Suppressor macrophage treated with lipopolysaccharide for 4 hours (primary cell): ENCODE results near the gene DMBX1.
A peak's percentile ranks its signal among the peaks of the same experiment; 100 is the strongest.

Experiments
- DNase-seq: peaks from one replicate; pipeline ENCODE4 v3.0.0-alpha.2; 2020

Gene DMBX1

DNA sequence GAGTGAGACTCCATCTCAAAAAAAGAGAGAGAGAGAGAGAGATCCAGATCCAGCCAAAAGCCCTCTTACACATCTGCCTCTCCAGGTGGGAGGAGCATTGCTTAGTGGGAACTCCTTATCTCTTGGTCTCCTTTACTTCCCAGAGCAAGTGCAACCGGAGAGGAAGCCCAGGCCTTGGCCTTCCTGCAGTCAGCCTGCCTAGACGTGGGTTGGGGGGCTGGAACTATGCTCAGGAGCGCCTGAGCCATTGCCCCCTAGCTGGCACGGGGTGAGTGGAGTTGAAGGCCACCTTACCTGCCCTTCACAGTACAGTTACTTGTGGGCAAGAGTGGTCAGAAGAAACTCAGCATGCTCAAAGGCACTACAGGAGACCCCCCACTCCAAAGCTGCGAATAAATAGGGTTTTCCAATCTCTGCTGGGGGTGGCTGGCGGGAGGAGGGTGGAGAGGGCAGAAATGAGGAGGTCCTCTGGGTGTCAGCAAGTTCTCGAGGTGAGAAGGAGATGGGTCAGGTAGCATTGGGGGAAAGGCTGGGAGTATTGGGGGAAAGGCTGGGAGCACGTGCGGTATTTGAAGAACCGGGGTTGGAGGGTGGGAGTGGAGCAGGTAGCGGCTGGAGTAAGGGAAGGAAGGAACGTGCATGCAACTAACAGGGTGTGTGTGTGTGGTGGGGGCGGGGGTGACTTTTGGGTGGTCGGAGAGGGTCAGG lies 4.7 kb upstream of the DMBX1 start:
- no peak for DNase-seq

DNA sequence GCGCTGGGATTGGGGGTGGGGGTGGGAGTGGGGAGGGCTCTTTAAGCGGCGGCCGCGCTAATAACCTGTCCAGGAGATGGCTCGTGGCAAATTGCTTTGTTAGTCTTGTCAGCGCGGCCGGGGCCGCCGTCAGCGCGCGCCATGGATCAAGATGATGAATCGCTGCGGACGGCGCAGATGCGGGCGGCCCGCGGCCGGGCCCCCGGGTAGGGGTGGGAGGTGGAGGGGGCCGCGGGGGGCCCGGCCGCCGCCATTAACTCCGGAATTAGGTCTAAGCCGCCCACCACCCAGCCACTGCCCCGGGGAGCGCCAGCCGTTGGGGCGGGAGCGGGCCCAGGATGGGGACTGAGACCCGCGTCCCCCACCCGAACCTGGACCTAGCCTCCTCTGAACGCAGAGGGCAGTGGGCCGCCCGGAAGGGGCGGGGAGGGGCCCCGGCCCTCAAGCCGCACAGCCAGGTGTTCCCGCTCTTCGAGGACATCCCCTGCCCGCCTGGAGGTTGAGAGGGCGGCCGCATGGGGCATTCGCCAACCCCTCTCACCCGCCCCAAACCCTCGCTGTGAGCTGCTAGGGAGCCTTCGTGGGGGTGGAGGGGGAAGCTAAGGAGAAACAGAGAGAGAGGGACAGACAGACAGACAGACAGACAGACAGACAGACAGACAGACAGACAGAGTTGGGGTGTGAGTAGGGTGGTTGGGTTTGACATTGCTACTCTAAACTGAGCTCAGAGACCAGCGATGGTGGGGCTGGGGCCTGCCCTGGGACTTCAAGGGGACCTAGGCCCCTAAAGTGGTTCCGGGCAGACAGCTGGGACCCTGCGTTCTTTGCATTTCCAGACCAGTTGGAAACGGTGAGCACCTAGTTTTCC lies 3.8 kb upstream of the DMBX1 start:
- DNase-seq: no peak

DNA sequence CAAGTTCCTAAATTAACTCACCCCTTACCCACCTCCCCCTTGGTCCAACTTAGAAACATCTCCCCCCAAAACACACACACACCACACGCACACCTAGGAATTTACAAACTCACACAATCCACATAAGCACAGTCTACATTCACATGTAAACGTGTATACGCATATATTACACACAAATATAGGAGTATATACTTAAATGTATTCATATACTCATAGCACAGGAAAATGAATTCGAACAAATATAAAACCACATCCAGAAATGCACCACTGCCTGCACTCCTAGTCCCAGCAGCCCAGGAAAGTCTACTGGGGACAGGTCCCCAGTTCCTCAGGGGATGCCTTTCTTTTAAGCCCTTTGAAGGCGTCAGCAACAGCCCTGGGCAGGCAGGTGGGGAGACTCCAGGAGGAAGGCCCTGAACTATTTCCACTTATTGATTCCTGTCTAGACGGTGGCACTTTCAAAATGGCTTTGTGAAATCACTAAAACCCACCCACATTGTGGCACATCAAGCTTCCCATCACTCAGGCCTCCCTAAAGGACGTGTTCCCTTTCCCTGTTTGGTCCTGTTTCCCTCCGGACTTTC lies 3.1 kb upstream of the DMBX1 start:
- DNase-seq: no peak

DNA sequence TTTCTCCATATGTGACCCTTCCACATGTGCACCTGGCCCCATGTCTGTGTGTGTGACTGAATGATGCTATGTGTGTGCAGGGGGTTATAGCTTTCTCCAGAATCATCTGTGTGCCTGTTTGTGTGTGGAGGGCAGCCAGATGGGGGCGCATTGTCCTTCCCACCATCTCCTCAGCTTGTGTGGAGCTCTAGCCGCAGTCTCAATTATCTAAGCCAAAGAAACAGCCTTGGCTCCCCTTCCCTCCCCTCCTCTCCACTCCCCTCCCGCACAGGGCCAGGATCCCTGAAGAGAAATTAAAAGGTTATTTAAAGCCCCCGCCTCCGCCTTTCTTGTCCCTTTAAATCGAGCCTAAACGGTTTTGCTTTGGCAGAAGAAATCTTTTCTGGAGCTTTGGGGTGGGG lies 1.8 kb upstream of the DMBX1 start:
- peak; percentile 17 for DNase-seq

DNA sequence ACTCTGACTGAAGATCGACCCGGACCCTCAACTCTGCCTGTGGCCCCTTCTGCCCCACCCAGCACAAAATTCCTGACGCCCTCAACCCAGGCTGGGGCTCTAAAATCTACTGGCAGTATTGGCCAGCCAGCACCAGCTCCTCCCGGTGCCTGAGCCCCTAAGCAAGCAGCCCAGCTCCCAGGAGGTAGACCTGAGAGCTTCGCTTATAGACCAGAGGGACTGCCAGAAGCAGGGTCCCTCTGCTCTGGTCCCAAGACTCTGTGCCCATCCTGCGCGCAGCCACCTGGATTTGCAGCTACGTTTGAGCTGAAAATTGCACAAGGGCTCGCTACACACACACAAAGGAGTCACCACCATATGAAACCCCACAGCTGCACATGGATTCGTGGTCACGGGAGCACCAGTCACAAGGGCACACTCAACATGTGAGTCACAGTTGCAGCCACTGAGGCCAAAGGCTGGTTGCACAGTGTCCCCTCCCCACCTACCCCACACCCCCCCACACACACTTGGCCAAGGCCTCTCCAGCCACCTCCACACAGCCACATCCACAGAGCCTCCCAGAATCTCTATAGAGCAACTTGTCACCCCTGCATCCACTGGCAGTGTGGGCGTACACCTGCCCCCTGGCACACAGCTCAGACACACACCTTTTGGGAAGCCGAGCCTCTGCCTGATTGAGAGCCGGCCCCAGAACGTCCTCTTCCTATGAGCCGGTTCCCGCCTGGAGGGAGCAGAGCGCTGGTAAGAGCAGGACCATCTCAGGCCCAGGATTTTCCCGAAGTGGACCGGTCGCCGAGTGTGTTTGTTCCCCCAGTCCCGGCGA lies 1.1 kb upstream of the DMBX1 start:
- peak; percentile 61 for DNase-seq

DNA sequence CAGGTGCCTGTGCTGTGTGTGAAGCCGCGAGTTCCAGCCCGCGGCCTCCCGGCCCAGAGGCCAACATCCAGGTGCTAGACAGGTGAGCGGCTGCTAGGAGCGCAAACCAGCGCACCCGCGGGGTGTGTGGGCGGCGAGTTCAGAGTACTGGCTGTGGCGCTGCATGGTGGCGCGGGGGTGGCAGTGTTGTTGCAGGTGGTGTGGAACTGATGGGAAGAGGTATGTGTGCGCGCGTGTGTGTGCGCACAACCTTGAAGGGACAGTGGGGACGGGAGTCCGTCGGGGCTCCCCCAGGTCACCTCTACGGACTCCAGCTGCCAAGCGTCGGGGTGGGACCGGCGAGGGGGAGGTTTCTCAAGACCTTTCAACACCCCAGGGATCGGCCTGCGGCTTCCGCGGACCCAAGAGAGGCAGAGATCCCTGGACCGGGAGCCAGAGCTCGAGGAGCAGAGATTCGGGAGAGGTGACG lies 433 bp upstream of the DMBX1 start:
- no peak for DNase-seq

DNA sequence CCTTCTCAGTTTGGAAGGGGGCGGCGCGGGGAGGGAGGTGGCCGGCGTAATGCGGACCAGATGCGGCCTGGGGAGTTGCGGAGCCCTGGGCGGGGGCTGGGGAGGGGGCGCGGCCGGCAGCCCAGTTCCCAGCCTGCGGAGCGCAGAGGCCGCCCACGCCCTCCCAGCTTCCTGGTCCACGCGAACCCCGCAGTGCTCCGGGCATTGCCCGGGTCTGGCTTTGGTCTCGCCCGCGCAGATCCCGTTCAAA lies 695 bp downstream of the DMBX1 start:
- DNase-seq: no peak

DNA sequence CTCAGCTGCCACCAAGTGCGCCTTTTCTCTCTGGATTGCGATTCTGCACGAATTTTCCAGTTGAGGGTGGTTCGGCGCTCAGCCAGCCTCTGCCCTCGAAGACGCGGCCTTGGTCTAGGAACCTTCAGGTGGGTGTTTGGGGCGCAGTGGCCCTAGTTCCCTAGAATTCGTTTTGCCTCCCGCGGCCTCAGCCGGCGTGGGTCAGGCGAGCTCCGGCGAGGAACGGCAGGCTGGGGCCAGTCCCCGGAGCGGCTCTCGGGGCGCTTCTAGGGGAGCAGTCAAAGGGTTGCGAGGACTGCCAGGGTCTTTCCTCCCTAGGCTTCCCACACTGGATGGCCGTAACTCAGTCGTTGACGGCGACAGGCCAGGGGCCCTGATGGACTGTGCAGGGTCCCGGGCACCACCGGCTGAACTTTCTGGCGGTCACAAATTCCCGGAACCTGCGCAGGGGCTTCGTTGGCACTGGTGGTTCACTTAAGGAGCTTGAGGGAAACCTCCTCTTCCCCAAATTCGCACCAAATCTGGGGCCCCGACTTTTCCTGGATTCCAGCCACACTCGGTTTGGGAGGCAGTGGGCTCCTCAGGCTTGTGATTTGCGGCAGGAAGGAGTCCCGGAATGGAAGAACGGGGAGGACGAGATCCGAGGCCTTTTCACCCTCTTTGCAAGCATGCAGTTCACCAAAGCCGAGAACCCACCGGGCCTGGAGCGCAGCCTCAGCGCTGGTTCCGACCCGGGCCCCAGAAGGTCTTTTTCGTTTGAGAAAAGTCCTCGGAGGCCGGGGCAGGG lies 1.2 kb downstream of the DMBX1 start:
- DNase-seq: no peak

DNA sequence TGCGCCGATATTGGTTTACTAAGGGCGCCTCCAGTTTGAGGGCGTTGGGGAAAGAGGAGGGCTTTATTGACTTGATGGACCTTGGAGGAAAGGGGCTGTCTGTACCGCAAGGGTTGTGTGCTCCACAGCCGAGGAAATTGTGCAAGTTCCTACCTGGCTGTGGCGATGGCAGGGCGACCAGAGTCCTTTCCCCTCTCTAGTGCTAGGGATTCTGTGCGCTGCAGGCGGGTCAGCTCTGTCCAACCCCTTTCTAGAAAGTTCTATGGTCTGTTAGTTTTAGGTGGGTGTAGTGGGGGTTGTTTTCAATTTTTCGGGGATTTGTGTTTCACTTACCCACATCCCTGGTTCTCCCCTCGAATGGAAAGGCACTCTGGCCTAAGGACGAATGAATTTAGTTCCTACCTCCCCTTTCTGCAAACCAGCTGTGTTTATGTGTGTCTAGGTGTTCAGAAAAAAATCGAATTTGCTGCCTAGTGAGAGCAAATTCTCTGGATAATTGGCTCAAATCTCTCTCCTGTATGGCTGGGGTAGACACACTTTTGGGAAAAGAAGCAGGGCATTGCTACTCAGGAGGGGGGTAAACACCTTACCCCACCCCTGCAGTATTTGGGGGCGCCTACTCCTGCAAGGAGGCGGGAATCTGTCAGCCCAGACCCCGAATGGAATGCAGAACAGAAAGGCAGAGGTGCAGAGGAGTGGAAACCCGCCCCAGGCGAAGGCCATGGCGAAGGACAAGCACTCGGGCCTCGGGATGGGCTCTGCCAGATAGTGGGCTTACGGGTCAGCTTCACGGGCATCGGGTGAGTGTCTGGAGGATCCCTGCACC lies 2.0 kb downstream of the DMBX1 start:
- DNase-seq: no peak

DNA sequence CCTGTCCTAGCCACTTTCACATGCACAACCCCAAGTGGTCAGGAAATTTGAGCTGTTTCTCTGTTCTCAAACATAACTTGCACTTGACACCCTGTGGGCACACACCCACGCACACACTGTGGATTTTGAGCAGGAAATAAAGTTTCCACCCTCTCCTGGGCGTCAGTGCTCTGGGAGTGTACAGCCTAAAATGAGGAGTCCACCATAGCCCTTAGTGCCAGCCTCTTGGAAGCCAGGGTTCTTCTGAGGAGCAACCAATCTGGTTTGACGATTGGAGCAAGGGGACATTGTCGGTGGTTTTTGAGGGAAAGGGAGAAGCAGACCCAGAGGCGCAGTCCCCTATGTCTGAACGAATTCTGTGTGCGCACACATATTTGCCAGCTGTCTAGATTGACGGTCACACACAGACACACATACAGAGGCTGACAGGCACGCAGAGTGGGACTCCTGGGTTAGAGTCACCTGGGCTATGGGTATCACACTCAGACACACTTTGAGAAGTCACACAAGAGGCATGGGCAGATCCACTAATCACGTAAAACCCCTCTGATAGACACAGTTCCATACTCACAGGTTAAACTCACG lies 2.7 kb downstream of the DMBX1 start:
- DNase-seq: no peak

DNA sequence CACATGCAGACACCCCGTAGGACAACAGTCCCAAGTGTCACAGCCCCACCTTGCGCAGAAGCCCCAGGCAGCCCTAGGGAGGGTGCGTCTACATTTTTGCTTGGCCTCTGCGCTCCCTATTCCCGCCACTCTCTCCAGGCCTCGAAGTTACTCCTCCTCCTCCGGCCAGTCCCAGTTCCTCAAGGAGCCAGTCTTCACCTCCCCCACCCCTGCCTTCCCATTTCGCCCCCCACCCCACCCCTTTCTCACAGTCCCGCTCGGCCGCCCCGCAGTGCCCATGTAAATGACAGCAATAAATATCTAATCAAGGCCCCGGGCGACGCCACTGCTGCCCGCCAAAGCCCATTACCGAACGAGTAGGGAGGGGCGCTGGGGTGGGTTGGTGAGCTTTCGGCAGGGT lies 3.2 kb downstream of the DMBX1 start:
- no peak for DNase-seq

DNA sequence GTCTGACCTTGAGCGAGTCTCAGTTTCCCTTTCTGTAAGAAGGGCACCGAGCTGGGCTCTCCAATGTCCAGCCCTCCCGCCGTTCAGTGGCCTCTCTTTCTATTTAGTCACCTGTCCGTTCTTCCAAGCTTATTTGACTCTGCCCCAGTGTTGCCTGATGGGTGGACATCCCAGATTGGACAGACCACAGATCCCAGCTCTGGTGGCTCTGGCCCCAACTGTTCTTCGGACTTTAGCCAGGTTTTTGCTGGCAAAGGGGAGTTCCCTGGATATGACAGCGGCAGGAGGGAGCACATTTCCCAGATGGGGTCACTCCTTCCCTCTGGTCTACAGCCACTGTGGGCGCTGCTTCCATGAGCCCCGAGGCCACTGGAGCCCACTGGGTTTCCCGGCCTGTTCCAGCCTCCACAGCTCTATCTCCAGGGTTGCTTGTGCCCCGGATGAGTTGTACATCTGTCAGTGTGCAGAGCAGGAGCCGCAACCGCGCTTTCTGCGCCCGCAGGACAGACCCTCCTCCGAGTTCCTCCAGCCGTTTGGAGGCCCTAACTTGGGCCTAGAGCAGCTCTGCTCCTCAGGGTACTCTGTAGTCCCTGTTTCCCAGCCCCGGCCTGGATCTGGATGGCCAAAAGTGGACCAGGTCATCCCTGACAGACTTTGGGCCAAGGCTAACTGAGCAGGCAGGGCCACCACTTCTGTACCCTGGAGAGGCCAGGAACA lies 3.8 kb downstream of the DMBX1 start:
- DNase-seq: no peak

DNA sequence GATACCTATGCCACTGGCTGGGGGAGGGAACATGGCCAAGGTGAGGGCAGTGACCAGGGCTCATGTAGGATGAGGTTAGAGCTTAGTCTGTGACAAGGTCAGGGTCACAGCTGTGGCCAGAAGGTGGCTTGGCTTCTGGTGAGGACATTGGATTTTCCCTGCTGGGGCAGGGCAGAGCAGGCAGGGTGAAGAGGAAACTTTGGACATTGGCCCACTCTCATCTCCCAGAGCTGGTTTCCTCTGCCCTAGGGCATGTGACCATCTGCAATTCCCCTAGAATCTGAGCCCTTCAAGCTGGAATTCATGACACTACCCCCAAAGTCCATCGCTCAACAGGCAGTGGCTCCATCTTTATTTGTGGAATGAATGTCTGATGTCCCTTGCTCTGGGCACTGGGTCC lies 5.3 kb downstream of the DMBX1 start:
- no peak for DNase-seq

DNA sequence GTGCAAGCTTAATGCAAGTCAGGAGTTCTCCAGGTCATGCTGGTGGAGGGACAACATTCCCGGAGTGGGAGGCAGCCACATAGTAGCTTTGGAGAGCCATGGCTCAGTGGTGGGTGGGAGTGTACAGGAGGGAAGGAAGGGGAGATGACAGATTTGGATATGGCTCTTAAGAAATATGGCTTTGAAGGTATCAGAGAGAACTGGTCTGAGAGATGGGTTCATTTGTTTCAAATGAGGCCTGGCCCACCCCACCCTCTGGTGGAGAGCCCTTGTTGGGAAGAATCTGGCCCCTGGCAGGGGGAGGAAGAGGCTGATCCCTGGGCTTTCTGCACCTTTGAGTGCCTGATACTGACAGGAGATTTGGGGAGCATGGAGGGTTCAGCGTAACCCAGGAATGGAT lies 6.1 kb downstream of the DMBX1 start:
- no peak for DNase-seq

DNA sequence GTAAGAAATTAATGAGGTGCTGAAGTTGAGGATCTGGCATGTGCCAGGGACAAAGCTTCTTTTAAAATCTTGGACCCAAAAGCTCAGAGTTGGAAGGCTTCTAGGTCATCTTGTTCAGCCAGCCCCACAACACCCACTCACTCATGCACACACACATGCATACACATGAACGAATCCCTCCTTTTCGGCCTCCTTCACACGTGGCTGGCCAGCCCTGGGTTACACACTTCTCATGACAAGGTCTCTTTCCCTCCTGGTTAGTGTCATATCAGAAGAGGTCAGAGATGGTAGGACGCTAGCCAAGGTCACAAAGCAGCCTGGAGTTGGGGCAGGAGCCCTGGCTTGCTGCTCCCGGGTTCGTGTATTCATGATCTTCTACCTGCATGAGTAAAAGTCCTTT lies 6.9 kb downstream of the DMBX1 start:
- no peak for DNase-seq

DNA sequence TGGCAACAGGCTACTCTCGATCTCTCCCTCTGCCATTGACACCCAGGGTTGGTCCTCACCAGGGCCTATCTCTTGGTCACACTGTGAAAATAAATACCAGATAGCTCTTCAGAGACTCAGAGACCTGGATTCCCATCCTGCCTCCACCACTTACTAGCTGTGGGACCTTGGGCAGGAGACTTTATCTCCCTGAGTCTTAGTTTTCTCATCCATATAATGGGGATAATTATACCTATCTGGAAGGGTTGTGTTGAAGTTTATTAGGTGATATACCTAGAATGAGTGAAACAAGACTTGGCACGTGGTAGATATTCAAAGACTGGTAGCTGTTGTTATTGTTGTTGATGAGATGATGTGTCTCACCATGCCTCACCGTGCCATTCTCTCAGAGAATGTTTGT lies 7.4 kb downstream of the DMBX1 start:
- no peak for DNase-seq

DNA sequence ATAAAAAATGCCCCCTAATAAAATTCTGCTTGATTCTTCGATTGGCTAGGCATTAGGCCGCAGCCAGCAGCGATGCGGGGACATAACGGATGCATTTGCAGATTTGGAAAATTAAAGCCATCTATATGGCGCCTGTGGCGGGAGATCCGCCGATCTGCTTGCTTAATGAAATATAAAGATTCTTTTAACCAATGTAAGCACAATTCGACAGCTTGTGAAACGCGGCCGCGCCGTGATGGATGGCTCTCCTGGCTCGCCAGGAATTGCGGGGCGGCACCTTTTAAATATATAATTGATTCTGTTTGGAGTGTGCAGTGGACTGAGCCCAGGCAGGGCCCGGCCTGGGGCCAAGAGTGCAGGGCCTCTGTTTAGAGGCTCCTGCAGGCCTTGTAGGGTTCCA lies 8.0 kb downstream of the DMBX1 start:
- no peak for DNase-seq

DNA sequence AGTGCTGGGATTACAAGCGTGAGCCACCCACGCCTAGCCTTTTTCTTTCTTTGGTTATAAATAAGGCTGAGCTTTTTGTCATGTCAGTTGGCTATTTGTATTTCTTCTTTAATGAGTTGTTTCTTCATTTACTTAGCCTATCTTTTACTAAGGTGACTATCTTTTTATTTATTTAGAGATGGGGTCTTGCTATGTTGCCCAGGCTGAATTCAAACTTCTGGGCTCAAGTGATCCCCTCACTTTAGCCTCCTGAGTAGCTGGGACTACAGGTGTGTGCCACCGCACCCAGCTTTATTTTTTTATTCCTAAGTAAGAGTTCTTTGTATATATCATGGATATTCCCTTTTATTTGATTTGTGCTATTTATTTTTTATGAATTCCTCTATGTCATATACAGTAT lies 11.9 kb downstream of the DMBX1 start:
- DNase-seq: no peak

DNA sequence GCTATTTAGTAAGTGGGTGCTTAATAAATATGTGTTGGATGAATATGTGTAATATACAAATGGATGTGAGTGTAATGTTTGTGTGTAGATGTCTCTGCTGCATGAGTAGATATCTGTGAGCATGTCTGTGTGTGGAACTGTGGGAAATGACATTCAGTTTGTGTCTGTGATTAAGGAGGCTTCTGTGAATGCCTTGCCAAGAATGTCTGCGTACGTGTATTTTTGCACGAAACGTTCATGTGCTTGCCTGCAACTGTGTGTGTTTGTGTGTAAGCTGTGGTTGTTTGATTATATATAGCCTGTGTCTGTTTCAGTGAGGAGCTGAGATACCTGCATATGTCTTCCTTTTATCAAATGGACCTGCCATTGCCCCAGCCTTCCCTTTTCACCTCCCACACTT lies 13.8 kb downstream of the DMBX1 start:
- no peak for DNase-seq

DNA sequence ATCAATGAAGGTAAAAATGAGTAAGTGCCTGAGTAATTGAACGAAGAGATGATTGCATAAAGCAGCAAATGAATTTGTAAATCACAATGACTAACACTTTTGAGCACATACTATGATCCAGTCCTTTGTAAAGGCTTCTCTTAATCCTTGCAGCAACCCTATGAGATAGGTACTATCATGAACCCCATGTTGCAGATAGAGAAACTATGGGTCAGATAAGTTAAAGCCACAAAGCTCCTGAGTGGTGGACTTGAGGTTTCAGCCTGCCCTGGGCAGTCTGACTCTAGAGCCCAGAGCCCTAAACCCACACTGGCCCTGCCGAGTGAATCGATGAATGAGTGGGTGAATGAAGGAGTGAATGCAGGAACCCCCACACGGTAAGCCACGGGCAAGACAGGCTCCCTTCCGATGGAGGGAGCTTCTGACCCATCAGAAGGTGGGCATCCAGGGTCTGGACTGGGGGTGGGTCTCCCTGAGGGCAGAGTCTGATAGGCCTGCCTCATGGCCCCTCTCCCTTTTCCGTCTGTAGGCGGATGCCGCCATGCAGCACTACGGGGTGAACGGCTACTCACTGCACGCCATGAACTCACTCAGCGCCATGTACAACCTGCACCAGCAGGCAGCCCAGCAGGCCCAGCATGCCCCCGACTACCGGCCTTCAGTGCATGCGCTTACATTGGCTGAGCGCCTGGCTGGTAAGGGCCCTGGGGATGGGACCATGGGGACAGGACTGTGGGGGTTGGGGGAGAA lies 17.0 kb downstream of the DMBX1 start:
- no peak for DNase-seq
